Right kidney (tissue), 1 donor: ENCODE data around the gene KAZN.

ENCODE experiments used
- DNase-seq: peaks from one replicate; pipeline ENCODE4 v3.0.0-alpha.2; 2016

KAZN gene

DNA sequence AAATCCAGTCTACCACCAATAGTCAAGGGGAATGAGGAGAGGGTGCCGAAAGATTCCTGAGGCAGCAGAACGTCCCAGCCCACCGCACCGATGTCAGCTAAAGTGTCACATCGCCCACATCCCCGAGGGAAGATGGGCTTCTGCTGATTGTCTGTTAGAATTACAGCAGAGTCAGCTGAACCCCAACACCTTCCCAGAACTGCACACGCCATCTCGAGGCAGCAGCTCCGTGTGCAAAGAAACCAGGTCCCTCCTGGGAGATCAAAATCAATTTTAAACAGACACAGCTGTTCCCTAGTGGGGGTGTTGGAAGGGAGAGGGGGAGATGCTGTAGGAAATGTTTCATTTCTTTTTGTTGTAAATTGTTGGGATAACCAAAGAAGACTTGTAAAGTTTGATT, 12.8 kb upstream of the KAZN start:
- DNase-seq: no peak

DNA sequence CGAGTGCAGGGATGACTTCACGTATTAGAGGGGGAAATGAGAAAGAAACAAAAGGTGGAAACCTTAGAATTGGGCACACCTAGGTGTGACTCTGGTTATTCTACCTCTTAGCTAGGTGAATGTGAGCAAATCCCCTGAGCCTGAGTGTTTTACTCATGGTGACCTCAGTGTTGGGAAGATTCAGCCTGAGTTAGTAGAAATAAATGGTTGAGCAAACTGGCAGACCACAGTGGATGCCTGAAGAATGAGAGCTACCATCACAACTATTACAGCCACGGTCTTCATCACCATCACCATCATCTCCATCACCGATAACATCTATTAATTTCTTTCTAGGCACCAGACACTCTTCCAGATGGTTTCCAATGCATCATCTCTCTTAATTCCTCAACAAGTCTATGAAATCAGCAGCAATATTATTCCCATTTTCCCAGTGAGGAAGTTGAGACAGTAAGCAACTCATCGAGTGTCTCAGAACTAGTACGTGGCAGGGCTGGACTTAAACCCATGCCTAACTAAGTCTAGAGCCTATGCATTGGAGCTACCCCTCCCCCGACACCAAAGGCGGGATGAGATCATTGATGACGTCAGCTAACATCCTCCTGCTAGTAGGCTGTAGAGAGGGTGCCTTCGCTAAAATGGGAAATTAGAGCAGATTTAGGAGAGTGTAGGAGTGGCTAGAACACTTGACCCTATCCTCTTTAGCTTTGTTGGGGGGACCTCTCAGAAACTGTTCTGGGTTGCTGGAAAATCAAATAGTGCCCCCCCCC, 7.9 kb upstream of the KAZN start:
- no peak for DNase-seq

DNA sequence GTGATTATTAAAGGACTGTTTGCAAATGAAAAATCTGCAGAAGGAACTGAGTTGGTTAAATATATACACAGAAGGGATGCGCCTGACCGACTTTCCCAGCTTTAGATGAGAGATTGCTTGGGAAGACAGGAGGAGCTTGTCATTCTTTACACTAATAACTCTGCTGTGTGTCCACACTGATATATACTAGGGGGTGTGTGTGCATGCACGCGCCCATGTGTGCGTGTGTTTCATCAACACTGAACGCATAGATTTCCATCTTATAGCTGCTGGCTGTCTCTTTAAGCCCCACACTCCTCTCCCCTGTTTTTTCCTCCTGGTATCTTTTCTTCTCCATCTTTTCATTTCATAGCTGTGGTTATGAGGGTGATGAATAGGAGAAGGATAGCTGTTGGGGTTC, 6.9 kb upstream of the KAZN start:
- no peak for DNase-seq

DNA sequence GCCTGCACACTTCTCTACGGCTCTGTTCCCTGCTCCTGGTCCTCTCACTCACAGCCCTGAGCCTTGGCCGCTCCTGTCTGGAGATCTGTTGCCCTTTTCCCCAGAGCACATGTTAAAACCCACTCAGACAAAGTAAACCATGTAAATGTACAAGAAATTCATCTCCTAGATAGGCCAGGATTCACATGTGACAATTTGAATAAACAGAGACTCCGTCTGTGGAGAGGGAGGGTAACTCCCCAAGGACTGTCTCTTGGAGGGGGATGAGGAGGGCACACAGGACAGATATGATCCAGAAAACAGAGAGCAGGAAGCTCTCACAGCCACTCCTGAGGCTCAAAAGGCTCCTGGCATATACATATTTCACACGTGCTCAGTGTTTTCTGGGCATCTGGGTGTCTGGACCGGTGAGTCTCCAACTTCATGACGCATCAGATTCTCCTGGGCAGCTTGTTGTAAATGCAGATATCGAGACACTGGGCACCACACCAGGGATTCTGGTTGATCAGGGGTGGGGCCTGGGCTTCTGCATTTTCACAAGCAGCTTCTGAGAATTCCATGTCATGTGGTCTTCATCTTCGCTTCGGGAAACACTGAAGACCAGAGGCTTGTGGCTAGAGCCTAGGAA, 6.4 kb upstream of the KAZN start:
- DNase-seq: no peak

DNA sequence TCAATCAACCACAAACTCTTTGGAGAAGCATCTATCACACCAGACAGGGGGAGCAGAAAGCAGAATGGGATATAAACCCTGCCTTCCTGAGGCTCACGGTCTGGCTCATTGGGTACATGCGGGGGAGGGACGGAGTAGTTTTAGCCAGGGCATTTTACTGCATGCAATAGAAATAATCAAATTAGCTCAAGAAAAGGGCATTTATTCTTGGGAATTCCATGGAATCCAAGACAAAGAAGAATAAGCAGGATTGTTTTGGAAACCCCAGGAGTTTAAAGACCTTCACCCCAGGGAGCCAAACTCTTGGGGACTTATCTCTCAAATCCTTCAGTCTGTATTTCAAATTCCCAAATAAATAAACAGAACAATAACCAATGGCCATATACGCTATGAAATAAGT, 5.2 kb upstream of the KAZN start:
- no peak for DNase-seq

DNA sequence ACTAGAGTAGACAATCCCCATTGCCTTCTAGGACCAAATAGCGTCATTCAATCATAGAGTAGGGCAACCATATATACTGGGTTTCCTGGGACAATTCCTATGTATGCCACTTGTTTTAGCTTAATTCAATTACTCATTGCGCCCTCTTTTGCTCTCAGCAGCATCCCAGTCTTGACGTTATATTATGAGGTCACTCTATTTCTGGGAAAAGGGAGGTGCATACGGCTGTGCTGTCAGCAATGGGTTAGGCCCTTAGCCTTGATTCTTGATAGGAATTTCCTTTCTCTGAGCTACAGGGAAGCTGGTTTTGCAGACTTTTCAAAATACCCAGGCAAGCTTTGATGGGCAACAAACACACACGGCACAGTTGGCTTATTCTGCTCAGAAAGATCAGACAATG, 4.4 kb upstream of the KAZN start:
- DNase-seq: no peak

DNA sequence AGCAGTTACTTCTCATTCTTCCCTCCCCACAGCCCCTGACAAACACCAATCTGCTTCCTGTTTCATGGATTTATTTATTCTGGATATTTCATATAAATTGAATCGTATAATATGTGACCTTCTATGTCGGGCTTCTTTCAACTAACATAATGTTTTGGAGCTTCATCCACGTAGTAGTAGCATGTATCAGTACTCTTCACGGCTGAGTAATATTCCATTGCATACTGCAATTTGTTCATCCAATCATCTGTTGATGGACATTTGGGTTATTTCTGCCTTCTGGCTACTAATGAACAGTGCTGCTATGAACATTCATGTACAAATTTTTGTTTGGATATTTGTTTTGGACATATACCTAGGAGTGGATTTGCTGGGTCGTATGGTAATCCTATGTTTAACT, 1.9 kb upstream of the KAZN start:
- DNase-seq: no peak

DNA sequence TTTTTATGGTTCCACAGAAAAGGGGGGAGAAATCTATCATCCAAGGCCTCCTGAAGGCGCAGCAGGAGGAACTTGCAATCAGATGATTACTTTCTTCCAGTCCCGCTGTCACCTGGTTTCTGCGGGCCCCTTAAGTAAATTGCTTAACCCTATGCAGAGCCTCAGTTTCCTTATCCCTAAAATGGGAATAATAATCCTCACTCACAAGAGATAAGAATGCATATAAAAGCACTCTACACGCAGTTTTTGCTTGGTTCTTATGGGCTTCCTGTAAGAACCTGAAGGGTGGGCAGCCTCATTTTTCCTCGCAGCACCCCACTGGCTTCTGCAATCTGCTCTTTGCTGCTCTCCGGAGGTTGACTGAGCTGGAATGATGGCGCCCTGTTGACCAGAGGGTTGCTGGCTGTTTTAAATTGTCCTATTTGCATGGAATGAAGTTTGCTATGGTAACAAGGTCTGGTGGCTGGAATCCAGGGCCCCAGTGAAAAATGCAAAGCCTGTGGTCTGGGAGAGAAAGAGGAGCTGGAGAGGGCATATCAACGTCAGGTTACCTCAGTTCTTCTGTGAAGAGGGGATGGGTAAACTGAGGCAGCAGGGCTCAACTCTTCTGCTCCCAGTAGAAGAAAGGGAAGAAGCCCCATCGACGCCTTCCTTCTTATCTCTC, 1.0 kb upstream of the KAZN start:
- no peak for DNase-seq

DNA sequence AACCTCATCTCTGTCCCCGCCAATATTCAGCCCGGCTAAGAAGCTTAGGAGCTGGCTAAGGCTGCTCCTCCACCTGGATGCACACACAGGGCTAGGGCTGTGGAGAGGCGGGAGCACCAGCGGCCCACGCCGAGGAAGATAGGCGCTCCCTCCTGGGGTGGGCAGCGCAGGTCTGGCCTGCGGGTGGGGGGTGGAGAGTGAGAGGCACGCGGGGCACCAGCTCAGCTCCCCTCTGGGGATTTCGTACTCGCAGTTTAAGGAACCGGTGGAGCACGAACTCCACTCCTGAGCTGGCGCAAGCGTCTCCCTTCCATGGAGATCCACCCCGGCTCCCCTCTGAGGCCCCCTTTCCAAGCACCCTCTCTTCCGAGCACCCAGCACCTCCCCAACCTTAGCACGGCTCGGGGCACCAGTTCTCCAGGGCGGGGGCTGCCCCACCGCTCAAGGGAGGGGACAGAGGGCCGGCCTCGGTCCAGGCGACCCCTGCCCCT, 433 bp upstream of the KAZN start:
- peak; percentile 83 for DNase-seq

DNA sequence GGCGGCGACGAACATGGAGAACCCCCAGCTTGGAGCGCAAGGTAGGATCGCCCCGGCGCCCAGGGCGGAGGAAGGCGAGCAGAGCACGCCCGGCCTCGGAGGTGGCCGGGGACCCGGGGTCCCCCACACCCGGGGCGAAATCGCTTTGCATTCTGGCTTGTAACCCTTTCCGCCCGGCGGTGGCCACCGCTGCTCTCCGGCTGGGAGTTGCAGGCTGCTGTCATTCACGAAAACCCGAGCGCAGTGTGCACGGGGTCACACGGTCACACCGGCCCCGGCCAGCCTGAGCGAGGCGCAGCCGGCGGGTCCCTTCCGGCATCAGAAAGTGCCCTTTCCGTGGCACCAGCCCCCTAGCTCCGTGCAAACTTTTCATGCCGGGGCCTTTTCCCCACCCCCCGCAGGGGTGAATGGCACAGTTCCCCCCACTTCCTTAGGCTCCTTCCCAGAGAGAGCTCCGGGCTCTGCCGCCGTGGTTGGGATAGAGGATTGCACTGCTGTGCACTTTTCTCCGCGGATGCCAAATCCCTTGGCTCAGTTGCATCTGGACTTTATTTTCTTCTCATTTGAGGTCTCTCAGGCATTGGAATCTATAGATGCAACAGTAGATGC, 802 bp downstream of the KAZN start:
- peak; percentile 85 for DNase-seq

DNA sequence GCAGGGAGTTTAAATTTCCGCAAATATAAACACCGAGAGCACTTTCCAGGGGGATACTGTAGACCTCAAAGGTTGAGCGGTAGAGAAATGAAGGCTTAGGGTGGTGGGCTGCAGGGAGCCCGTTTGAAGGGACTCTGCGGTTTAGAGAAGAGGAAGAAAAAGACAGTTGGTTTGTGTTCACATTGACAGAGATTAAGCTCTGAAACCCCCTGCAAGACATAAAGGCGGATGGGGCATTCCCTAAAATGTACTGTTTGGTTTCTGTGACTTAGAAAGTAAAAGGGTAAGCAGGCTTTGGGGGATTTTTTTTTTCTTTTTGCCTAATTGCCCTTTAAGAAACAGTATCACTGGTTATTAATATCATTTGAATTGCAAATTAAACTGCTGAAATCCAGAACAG, 1.3 kb downstream of the KAZN start:
- DNase-seq: no peak

DNA sequence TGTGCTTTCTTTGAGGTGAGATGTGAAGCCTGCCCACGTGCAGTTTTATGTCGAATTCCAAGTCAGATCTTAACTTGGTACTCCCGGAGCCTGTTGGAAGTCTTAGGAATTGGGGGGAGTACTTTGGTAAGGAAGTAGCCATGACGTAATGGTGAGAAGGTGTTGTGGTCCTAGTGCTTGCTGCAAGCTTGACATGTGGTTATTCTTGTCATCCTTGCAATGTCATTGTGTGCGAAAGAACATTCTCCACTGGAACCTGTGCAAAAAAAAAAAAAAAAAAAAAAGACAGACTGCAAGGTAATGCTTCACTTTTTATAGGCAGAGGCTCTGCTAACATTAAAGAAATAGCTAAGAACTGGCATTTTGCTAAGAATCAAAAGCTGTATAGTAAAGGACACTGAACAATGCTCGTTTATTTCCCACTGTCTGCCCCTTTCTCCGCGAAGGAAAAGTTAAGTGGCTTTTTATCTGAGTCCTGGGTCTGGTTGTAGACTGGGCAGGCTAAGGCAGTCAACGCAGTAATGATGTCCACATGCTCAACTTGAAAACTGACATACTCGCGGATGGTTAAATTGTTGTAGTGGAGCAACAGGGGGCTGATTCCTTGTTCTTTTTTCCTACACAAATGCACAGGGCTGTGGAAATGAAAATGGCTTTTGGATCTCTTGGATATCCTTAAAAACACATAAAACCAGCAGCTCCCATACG, 2.1 kb downstream of the KAZN start:
- DNase-seq: no peak

DNA sequence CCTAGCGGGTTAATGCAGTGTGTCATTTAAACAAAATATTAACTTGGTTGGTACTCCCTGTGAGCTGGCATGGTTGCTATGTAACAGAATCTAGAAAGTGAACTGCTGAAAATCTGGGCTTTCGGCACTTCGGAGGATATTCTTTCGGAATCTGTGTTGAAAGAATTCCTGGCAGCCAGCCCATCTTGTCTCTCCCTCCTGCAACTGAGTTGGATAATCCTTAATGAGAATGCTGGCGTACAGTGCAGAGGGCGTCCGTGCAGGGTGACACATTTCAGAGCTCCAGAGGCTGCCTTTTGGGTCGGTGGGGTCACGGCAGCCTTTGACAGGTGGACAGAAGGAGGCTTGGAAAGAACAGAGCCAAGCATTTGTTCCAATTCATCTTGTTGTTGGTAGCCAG, 3.7 kb downstream of the KAZN start:
- no peak for DNase-seq

DNA sequence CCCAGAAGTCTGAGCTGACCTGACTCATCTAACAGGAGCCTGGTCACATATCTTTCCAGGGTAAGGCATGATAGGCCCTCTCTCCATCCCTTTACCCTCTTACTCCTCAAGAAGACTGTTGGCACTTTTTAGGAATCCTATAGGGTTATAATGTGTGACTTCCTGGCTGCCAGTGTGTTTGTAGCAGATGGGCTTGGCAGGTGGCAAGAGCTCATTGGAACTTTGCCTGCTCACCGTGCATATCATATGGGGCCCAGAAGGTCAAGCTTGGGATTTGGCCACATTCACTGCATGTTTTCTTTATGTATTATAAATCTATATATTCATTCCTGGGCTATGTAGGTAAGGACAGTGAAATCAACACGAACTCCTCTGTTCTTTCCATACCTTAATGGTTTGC, 5.2 kb downstream of the KAZN start:
- DNase-seq: no peak

DNA sequence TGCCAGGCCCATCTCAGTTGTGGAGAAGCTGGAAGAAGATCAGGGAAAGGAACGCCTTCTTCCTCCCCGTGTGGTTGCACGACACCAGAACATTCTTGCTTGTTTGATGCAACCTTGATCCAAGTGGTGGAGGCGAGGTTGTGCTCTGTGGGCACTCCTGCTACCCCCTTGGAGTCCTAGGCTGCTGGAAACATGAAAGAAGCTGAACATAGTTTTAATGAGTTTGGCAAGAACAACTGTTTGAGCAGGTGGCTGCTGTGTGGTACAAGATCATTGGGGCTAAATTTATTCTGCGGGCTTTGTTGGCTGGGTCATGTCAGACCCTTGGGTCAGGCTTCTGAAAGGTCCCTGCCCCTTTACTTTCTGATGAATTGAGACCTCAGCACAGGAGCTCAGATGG, 5.9 kb downstream of the KAZN start:
- DNase-seq: no peak

DNA sequence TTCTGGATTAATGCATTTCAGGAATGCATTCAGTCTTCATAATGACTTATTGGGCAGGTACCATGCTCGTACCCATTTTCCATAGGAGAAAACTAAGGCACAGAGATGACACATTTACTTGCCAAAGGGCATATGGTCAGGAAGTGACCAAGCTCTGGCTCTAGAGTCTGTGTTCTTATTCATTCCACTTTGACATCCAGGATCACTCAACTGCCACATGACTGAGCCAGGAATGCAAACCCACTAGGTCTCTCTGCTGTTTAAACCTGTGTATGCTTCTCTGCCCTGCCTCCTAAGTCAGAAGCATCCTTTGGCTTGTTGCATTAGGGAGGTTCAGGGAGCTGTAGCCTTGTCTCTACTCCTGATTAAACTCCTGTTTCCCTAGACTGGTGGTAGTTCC, 7.5 kb downstream of the KAZN start:
- no peak for DNase-seq

DNA sequence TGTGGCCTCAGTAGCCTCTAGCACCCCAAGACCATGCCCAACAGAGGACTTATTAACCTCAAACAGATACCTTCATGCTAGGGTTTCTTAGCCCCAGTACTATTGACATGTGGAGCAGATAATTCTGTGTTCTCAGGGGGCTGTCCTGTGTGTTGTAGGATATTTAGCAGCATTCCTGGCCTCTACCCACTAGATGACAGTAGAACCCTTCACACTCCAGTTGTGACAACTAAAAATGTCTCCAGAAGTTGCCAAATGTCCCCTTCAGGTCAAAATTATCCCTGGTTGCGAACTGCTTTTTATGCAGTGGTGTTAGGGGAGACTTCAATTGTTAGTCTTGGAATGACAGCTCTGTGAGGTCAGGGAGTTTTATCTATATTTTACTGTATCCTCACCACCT, 8.1 kb downstream of the KAZN start:
- DNase-seq: no peak

DNA sequence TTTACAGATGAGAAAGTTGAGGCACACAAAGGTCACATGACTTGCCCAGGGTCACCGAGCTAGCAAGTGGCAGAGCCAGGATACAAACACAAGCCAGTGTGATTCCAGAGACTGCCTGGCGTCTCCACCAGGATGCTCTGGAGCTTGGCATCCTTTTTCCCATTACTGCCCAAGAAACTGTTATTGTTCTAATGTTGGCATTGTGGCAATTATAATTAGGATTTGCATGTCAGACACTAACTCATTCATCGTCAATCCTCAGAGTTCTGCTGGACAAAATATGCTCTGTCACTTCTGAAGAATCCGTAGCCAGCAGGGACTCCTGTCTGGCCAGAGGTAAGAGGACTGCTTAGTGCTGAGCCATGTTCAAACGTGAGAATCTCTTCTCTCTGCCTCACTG, 8.8 kb downstream of the KAZN start:
- DNase-seq: no peak

DNA sequence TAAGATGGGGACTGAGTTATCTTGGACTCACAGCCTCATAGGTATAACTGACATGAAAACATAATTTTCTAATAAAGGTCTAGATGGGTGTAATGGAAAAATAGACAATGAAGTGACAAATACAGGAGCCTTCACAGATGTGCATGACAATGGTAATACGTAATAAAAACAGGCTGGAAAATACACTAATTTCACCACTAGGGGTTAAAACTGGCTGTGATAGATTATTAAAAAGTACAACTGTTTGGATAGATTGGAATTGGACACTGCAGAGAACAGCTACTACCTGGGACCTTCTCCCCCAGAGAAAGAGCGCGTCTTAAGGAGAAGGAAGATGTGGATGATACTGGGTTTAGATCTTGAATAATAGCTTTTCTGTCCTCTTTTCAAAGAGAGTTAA, 9.8 kb downstream of the KAZN start:
- DNase-seq: no peak

DNA sequence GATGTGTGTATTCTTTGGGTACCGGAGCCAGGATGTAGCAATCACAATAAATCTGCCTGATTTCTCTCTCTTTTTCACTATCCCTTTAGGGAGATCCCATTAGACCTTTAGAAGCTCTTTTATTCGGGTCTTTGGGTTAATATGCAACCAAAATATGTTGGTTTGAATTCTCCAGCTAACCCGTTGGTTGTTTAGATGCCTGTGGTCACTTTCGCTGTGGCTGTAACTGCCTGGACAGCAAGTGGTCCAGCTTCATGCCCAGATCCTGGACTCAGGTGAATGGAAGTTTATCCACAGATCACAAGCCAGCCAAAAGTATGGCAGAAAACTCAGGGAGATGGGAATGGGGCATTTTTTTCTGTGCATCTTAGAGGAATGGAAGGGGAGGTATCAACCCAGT, 12.3 kb downstream of the KAZN start:
- no peak for DNase-seq

DNA sequence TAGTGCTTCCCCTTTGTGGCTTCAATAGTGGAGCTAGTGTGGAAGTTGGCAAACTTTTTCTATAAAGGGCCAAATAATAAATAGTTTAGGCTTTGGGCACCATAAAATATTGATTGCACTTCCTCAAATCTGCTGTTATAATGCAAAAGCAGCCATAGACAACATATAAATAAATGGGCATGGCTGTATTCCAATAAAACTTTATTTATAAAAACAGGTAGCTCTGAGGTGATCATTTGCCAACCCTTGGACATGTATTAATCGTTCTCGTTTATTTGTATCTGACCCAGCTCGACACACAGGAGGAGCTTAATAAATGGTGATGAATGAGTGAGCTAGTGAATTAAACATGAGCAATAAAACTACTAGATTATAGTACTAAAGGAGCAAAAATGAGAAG, 13.3 kb downstream of the KAZN start:
- no peak for DNase-seq

DNA sequence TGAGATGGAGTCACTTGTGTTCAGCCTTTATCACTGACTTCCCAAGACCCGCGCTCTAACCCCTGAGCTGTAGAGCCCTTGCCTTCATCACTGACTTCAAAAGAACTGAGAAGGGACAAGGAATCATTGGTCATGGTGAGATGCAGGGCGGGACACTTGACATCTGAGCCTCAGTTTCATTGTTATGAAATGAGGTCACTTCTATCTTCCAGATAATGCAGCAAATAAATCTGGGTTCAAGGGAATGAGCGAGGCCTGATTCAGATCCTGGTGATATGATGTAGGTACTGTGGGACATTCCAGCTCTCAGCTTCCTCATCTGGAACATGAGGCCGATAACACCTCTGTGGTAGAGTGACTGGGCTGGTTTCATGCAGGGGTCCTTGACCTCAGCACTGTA, 13.8 kb downstream of the KAZN start:
- no peak for DNase-seq

DNA sequence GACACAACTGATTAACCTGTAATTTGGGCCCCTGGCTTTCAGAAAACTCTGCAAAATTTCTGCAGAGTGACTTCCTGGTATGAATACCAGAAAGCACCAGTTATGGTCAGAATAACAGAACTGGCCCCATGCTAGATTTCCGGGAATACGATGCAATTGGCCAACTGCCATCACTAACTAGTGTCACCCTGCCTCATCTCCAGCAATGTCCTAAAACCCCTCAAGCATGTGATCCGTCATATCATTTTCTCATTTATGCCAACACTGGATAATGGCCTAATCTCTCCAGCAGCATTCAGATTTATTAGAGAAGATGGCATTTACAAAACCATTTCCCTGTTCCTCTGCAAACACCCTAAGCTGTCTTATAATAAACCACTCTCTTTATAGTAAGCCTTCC, 15.4 kb downstream of the KAZN start:
- DNase-seq: no peak
